Immature natural killer cell (primary cell): Measurements from ENCODE around the gene PRR14L. TPM values are rescaled to one million over a fixed set of nuclear protein-coding genes. Genes with fewer than 3 reads are reported as not detected.
A peak's percentile ranks its signal among the peaks of the same experiment; 100 is the strongest.
"Not testable (repeated sequence)": the region's sequence is repeated elsewhere in the genome, so short reads cannot be mapped to it uniquely, and the experiment has no call there.

Source experiments
- DNase-seq, 3 donors: peaks; one replicate each; pipeline ENCODE4 v3.0.0; 2022; ENCODE audit warnings: mixed read lengths in 1 of 3
- H3K27ac Mint-ChIP-seq, 6 donors: one replicate each; pipeline ENCODE4 v1.8.0; 2020; ENCODE audit warnings: mixed read lengths in 6 of 6, mild to moderate bottlenecking in 5 of 6, inconsistent platforms in 4 of 6, moderate library complexity in 3 of 6
- H3K27me3 Mint-ChIP-seq, 3 donors: one replicate each; pipeline ENCODE4 v1.8.0; 2020 to 2021; ENCODE audit warnings: low read depth in 3 of 3, mild to moderate bottlenecking in 3 of 3, mixed read lengths in 3 of 3, moderate library complexity in 3 of 3, inconsistent platforms in 1 of 3
- H3K36me3 Mint-ChIP-seq, 3 donors: one replicate each; pipeline ENCODE4 v1.8.0; 2020; ENCODE audit warnings: mixed read lengths in 3 of 3, inconsistent platforms in 2 of 3, mild to moderate bottlenecking in 2 of 3
- H3K4me1 Mint-ChIP-seq, 2 donors: one replicate each; pipeline ENCODE4 v1.8.0; 2020; ENCODE audit warnings: inconsistent platforms in 2 of 2, mild to moderate bottlenecking in 2 of 2, mixed read lengths in 2 of 2, moderate library complexity in 1 of 2
- H3K4me3 Mint-ChIP-seq, 5 donors: one replicate each; pipeline ENCODE4 v1.8.0; 2020; ENCODE audit warnings: mild to moderate bottlenecking in 5 of 5, mixed read lengths in 5 of 5, inconsistent platforms in 3 of 5, moderate library complexity in 3 of 5
- H3K9me3 Mint-ChIP-seq, 6 donors: one replicate each; pipeline ENCODE4 v1.8.0; 2020; ENCODE audit warnings: mild to moderate bottlenecking in 6 of 6, mixed read lengths in 6 of 6, inconsistent platforms in 4 of 6, moderate library complexity in 3 of 6
- polyA plus RNA-seq, 3 donors: library from polyadenylated mRNA; unstranded; fragments of 300-500 nt; fragmentation: Illumina TruSeq; gene quantifications; one replicate each; pipeline ENCODE4 v1.2.3, GENCODE V29; 2021

Gene PRR14L
- polyA plus RNA-seq, 3 donors from 2014 or later = 13.7 to 41.7 (median 14.1) TPM

GRCh38 chr22:31752096-31752847 lies 2.3 kb upstream of the PRR14L start:
- Mint-ChIP-seq H3K9me3 (no peaks in the 10 kb centered on the region), H3K4me3 (peak overlapping the region in 4 of 5 donors; percentile 9 to 97 (median 56)), H3K4me1 (peaks cover 56 to 58% of the 10 kb centered on the region in 2 donors), H3K27me3 (peaks cover 6 to 7% (median 6%) of the 10 kb centered on the region in 3 donors), H3K36me3 (peaks cover 0 to 3% (median 0%) of the 10 kb centered on the region in 3 donors), H3K27ac (peak overlapping the region; percentile 55 to 99 (median 98))
- DNase-seq = no peak

DNA sequence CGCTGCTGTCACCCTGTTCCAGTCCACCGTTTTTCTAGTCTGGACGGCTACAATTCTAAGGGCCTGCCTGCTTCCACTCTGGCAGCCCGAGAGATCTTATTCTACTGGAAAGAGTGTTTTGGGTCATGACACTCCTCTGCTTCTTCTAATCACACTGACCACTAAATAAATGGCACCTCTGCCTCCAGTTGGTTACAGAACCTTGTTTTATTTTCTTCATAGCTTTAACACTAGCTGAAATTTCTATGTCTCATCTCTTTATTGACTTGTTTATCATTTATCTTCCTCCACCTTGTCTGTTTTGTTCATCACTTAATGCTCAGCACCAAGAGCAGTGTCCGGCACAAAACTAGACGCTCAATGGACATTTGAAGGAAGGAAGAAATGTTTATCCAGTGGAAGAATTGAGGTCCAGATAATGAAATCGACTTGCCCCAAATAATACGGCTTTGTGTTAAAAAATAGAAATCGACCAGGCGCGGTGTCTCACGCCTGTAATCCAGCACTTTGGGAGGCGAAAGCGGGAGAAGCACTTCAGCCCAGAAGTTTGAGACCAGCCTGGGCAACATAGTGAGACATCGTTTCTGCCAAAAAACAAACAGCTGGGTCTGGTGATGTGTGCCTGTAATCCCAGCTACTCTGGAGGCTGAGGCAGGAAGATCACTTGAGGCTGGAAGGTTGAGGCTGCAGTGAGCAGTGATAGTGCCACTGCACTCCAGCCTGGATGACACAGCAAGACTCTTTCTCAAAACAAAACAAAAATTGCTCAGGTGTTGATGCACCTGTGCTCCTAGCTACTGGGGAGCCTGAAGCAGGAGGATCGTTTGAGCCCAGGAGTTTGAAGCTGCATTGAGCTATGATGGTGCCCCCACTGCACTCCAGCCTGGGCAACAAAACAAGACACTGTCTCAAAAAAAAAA lies 693 bp upstream of the PRR14L start:
- H3K36me3 Mint-ChIP-seq = peaks cover 0 to 3% (median 0%) of the 10 kb centered on the region in 3 donors
- H3K27ac Mint-ChIP-seq = peak overlapping the region; percentile 79 to 97 (median 92)
- H3K4me1 Mint-ChIP-seq = peaks cover 60 to 64% of the 10 kb centered on the region in 2 donors
- peaks cover 6 to 7% (median 6%) of the 10 kb centered on the region in 3 donors for H3K27me3 Mint-ChIP-seq
- H3K4me3 Mint-ChIP-seq = peak overlapping the region; percentile 89 to 98 (median 92)
- H3K9me3 Mint-ChIP-seq = no peaks in the 10 kb centered on the region
- no peak for DNase-seq

DNA sequence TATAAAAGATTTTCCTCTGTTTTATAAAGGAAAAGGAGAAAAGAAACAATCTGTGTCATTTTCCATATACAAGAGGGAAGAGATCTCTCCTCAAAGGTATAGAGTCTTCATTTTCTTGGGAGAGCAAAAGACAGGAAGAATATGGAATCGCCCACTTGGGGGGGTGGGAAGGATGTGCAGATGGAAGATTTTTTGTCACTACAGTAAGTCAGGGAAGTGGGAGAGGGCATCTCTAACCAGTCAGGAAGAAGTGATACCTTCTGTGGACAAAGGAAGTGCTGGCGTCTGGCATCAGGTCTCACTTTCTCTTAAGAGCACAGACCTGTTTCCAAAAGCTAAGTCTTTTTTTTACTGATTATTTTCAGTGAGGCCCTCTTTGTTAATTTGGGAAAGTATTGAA lies 1.4 kb downstream of the PRR14L start:
- peak overlapping the region; percentile 79 to 97 (median 92) for H3K27ac Mint-ChIP-seq
- H3K4me1 Mint-ChIP-seq = peaks cover 48 to 57% of the 10 kb centered on the region in 2 donors
- no peaks in the 10 kb centered on the region for H3K9me3 Mint-ChIP-seq
- DNase-seq = no peak
- H3K4me3 Mint-ChIP-seq = peak overlapping the region; percentile 89 to 98 (median 92)
- H3K27me3 Mint-ChIP-seq = peaks cover 5 to 6% (median 6%) of the 10 kb centered on the region in 3 donors
- peaks cover 0 to 3% (median 0%) of the 10 kb centered on the region in 3 donors for H3K36me3 Mint-ChIP-seq

DNA sequence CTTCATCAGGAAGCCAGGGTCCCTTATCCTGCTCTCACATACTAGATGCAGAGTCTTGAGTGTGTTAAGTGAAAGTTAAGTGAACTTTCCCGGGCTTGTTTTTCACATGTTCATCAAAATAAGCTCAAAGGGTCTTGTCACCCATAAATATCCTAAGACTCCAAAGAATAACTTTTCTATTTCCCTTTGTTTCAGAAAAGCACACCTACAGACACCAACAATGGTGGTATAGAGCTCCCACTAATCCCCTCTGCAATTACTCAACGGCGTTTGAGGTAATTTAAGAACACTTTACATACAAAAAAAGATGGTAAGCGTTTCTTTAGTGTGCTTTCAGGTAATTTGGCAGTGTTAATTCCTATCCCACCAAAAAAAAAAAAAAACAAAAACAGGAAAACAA lies 2.5 kb downstream of the PRR14L start:
- Mint-ChIP-seq H3K4me1 (peaks cover 42 to 57% of the 10 kb centered on the region in 2 donors), H3K27me3 (peaks cover 4 to 6% (median 4%) of the 10 kb centered on the region in 3 donors), H3K36me3 (peaks cover 0 to 6% (median 4%) of the 10 kb centered on the region in 3 donors), H3K9me3 (no peaks in the 10 kb centered on the region), H3K4me3 (peak overlapping the region in 2 of 5 donors; percentile 29 to 30), H3K27ac (peak overlapping the region in 1 of 6 donors; percentile 40)
- no peak for DNase-seq

GRCh38 chr22:31743871-31744270 lies 6.1 kb downstream of the PRR14L start:
- peaks cover 40 to 58% of the 10 kb centered on the region in 2 donors for H3K4me1 Mint-ChIP-seq
- no peaks in the 10 kb centered on the region for H3K9me3 Mint-ChIP-seq
- no peaks in the 10 kb centered on the region for H3K27me3 Mint-ChIP-seq
- H3K36me3 Mint-ChIP-seq = peaks cover 4 to 7% (median 6%) of the 10 kb centered on the region in 3 donors
- no peak overlapping the region for H3K4me3 Mint-ChIP-seq
- peak overlapping the region in 1 of 6 donors; percentile 71 for H3K27ac Mint-ChIP-seq
- DNase-seq = no peak

- DNase-seq = no peak
- H3K36me3 Mint-ChIP-seq = peaks cover 7 to 15% (median 7%) of the 10 kb centered on the region in 3 donors
- no peak overlapping the region for H3K4me3 Mint-ChIP-seq
- H3K9me3 Mint-ChIP-seq = no peaks in the 10 kb centered on the region
- peak overlapping the region in 1 of 6 donors; percentile 18 for H3K27ac Mint-ChIP-seq
- no peaks in the 10 kb centered on the region for H3K27me3 Mint-ChIP-seq
- peaks cover 34 to 55% of the 10 kb centered on the region in 2 donors for H3K4me1 Mint-ChIP-seq
Measured at GRCh38 chr22:31742682-31743081, 7.2 kb downstream of the PRR14L start.

DNA sequence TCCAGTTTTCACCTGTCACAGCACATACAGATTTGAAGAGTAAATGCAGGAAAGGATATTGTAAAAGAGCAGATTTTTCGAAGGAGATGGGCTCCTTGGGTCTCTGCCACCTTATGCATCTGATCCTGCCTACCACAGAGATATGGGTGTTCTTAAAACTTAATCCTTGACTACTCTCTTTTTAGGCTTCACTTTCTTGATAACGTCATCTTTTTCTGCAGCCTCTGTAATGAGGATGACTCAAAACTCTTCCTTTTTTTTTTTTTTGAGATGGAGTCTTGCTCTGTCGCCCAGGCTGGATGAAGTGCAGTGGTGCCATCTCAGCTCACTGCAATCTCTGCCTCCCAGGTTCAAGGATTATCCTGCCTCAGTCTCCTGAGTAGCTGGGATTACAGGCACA lies 7.8 kb downstream of the PRR14L start:
- peak overlapping the region in 4 of 6 donors; percentile 18 to 61 (median 27) for H3K27ac Mint-ChIP-seq
- no peaks in the 10 kb centered on the region for H3K9me3 Mint-ChIP-seq
- H3K27me3 Mint-ChIP-seq = no peaks in the 10 kb centered on the region
- no peak overlapping the region for H3K4me3 Mint-ChIP-seq
- H3K4me1 Mint-ChIP-seq = peaks cover 31 to 51% of the 10 kb centered on the region in 2 donors
- peaks cover 7 to 12% (median 7%) of the 10 kb centered on the region in 3 donors for H3K36me3 Mint-ChIP-seq
- no peak for DNase-seq

GRCh38 chr22:31740314-31740713 lies 9.6 kb downstream of the PRR14L start:
- not testable (repeated sequence) for H3K9me3 Mint-ChIP-seq, H3K27me3 Mint-ChIP-seq, H3K4me3 Mint-ChIP-seq, DNase-seq
- H3K27ac Mint-ChIP-seq = peak overlapping the region in 1 of 6 donors; percentile 64
- H3K36me3 Mint-ChIP-seq = peaks cover 7 to 12% (median 7%) of the 10 kb centered on the region in 3 donors
- peaks cover 26 to 46% of the 10 kb centered on the region in 2 donors for H3K4me1 Mint-ChIP-seq

- H3K36me3 Mint-ChIP-seq = peaks cover 7 to 12% (median 7%) of the 10 kb centered on the region in 3 donors
Measured at GRCh38 chr22:31739795-31740201, 10.1 kb downstream of the PRR14L start.

GRCh38 chr22:31738566-31738965 lies 11.4 kb downstream of the PRR14L start:
- peaks cover 7 to 12% (median 7%) of the 10 kb centered on the region in 3 donors for H3K36me3 Mint-ChIP-seq

More at GRCh38 chr22:31739795-31740201, 10.1 kb downstream of the PRR14L start:
- H3K4me1 Mint-ChIP-seq = peaks cover 26 to 49% of the 10 kb centered on the region in 2 donors
- no peak for DNase-seq
- no peaks in the 10 kb centered on the region for H3K27me3 Mint-ChIP-seq
- no peaks in the 10 kb centered on the region for H3K9me3 Mint-ChIP-seq
- H3K4me3 Mint-ChIP-seq = no peak overlapping the region
- peak overlapping the region in 3 of 6 donors; percentile 21 to 63 (median 53) for H3K27ac Mint-ChIP-seq

GRCh38 chr22:31737932-31738331 lies 12.0 kb downstream of the PRR14L start:
- Mint-ChIP-seq H3K4me1 (peaks cover 30 to 50% of the 10 kb centered on the region in 2 donors), H3K4me3 (no peak overlapping the region), H3K9me3 (no peaks in the 10 kb centered on the region), H3K36me3 (peaks cover 7 to 12% (median 7%) of the 10 kb centered on the region in 3 donors), H3K27ac (peak overlapping the region in 1 of 6 donors; percentile 6), H3K27me3 (no peaks in the 10 kb centered on the region)
- no peak for DNase-seq

More at GRCh38 chr22:31738566-31738965, 11.4 kb downstream of the PRR14L start:
- Mint-ChIP-seq H3K27ac (peak overlapping the region in 3 of 6 donors; percentile 6 to 36 (median 6)), H3K4me3 (no peak overlapping the region), H3K27me3 (no peaks in the 10 kb centered on the region), H3K4me1 (peaks cover 29 to 53% of the 10 kb centered on the region in 2 donors), H3K9me3 (no peaks in the 10 kb centered on the region)
- DNase-seq = no peak

DNA sequence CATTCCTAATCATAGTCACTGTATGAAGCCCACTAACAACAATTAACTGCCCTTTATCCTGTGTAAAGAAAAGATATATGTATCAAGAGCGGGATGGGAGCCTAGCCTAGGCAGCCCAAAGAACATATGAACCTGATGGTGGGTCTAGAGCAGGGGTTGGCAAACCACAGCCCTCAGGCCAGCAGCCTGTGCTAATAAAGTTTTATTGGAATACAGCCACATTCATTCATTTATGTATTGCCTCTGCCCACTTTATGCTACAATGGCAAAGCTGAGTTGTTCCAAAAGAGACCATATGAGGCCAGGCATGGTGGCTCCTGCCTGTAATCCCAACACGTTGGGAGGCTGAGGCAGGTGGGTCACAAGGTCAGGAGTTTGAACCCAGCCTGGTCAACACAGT lies 13.5 kb downstream of the PRR14L start:
- Mint-ChIP-seq H3K9me3 (no peaks in the 10 kb centered on the region), H3K27me3 (no peaks in the 10 kb centered on the region), H3K27ac (no peak overlapping the region), H3K4me1 (peaks cover 24 to 51% of the 10 kb centered on the region in 2 donors), H3K36me3 (peaks cover 3 to 9% (median 7%) of the 10 kb centered on the region in 3 donors), H3K4me3 (no peak overlapping the region)
- DNase-seq = no peak

GRCh38 chr22:31734512-31734911 lies 15.4 kb downstream of the PRR14L start:
- H3K27ac Mint-ChIP-seq = peak overlapping the region in 1 of 6 donors; percentile 28
- peaks cover 3 to 9% (median 4%) of the 10 kb centered on the region in 3 donors for H3K36me3 Mint-ChIP-seq
- H3K27me3 Mint-ChIP-seq = no peaks in the 10 kb centered on the region
- no peak overlapping the region for H3K4me3 Mint-ChIP-seq
- no peaks in the 10 kb centered on the region for H3K9me3 Mint-ChIP-seq
- no peak for DNase-seq
- H3K4me1 Mint-ChIP-seq = peaks cover 17 to 49% of the 10 kb centered on the region in 2 donors
